COLO668 (cell line): ENCODE data around the gene ZSWIM5.
"Not testable (repeated sequence)": the region's sequence is repeated elsewhere in the genome, so short reads cannot be mapped to it uniquely, and the experiment has no call there.

Experiments used
- DNase-seq: peaks from one replicate; lab custom pipeline; 2025; ENCODE audit not compliant: unreplicated experiment; lab: John Stamatoyannopoulos, UW

Gene ZSWIM5

DNA sequence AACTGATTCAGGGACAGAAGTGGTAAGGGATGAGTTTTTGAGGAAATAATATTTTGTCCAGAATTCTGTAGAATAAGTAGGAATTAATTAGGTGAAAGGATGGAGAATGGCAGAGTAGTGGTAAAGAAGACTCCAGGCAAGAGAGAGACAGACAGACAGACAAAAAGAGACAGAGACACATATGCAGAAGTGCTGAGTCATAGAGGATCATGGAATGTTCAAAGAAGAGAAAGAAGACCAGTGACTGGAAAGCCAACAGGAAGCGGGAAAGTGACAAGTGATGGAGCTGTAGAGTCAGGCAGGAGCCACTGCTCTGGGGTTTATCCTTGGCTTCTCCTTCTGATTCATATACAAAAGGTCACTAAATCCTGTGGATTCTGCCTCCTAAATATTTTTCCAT is 108.5 kb downstream of the ZSWIM5 start:
- no peak for DNase-seq

DNA sequence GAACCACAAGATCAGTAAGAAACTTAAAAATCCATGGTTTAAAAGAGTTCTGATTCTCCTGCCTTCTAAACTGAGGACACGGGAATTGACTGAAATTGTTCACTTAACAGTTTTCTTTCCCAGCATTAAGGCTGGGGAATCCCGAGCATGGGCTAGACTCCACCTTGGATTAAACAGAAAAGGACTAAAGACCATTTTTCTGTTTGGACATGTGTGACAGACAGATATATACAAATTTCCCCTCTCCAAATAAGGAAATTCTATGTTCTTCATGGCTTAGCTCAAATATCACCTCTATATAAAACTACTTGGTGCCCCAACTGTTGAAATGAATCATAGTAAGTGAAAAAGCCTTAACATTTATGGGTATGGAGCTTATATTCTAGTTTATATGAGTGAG is 109.3 kb downstream of the ZSWIM5 start:
- no peak for DNase-seq

DNA sequence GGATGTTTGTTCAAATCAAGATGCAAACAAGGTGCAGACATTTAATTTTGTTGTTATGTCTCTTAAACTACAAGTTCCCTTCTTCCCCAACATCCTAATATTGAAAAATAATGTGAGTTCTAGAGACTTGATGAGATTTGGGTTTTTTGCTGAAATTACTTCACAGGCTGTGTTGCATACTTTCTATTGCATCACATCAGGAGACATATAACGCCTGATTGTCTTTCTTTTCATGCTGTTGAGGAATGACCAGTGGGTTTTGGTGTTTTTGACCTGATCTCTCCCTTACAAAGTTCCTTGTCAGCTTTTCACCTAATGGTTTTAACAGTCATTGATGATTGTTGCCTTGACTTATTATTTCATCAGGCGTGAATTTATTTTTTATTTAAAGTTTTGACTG is 111.0 kb downstream of the ZSWIM5 start:
- no peak for DNase-seq

DNA sequence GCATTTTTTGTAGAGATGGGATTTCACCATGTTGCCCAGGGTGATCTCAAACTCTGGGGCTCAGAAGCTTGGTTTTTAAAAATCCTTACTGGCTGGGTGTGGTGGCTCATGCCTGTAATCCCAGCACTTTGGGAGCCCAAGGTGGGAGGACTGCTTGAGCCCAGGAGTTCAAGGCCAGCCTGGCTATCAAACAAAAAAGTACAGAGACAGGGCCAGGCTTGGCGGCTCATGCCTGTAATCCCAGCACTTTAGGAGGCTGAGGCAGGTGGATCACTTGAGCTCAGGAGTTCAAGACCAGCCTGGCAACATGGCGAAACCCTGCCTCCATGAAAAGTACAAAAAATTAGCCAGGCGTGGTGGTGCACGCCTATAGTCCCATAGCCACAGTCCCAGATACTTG is 112.0 kb downstream of the ZSWIM5 start:
- DNase-seq: not testable (repeated sequence)

DNA sequence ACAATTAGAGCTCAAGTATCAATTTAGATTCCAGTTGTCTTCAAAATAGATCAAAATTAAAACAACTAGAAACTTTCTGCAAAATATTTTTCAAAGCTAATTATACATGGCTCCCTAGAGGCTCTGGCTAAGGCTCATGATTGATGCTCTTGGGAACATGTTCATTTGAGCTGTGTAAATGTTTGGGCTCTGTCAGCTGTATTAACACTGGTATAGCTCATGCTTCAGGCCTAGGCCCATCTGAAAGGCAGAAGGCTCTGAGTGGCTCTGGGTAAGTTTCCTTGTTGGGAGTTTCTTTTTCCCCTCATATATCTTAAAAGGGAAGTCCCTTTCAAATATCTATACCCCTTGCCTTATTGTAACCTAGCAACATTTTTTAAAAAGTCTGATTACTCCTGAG is 113.1 kb downstream of the ZSWIM5 start:
- DNase-seq: no peak

DNA sequence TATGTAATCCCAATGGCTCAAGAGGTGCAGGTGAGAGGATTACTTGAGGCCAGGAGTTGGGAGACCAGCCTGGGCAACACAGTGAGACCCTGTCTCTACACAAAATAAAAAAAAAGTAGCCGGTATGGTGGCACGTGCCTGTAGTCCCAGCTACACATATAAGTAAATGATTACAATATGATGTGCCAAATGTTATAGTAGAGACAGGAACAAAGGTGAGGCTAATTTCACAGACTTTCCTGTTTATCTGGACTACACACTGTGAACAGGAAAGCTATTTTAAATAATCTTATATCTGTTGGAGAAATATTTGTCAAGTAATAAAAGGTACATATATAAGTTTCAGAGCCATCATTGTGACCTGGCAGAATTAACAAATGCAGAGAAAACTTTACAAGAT is 116.7 kb downstream of the ZSWIM5 start:
- no peak for DNase-seq

DNA sequence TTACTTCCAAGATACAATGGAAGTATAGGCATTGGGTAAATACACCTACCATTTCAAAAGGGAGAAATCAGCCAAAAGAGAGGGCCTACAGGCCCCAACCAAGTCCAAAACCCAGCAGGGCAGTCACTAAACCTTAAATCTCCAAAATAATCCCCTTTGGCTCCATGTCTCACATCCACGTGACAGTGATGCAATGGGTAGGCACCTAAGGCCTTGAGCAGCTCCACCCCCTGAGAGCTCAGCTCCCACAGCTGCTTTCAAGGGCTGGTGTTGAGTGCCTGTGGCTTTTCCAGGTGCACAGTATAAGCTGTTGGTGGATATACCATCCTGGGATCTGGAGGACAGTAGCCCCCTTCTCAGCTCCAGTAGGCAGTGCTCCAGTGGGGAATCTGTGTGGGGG is 121.8 kb downstream of the ZSWIM5 start:
- DNase-seq: no peak

DNA sequence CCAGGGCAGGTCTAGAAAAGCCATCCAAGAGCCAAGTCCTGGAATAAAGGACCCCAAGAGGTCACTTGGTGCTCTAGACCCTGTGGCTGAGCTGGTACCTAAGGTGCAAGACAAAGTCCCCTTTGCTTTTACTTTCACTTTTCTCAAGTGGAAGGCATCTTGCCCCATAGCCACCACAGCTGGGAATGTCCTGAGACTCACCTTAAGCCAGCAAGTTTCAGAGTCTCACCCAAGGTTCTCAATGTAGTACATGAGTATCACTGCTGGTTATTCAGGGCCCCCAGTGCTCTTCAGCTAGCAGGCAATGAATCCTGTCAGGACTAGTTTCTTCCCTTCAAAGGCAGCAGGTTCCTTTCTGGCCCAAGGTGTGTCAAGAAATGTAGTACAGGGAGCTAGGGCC is 126.9 kb downstream of the ZSWIM5 start:
- DNase-seq: no peak

DNA sequence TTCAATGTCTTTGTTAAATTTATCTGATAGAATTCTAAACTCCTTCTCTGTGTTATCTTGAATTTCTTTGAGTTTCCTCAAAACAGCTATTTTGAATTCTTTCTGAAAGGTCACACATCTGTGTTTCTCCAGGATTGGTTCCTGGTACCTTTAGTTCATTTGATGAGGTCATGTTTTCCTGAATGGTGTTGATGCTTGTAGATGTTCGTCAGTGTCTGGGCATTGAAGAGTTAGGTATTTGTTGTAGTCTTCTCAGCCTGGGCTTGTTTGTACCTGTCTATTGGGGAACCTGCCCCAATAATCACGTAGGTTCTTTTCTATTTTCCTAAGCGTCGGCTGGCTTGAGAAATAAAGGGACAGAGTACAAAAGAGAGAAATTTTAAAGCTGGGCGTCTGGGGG is 129.4 kb downstream of the ZSWIM5 start:
- not testable (repeated sequence) for DNase-seq

DNA sequence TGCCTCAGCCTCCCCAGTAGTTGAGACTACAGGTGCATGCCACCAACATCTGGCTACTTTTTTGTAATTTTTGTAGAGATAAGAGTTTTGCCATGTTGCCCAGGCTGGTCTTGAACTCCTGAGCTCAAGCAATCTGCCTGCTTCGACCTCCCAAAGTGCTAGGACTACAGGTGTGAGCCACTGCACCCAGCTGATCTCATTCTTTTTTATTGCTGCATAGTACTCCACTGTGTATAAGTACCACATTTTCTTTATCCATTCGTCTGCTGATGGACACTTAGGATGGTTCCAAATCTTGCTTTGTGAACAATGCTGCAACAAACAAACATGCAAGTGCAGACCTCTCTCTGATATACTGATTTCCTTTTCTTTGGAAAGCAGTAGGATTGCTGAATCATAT is 134.8 kb downstream of the ZSWIM5 start:
- DNase-seq: no peak

DNA sequence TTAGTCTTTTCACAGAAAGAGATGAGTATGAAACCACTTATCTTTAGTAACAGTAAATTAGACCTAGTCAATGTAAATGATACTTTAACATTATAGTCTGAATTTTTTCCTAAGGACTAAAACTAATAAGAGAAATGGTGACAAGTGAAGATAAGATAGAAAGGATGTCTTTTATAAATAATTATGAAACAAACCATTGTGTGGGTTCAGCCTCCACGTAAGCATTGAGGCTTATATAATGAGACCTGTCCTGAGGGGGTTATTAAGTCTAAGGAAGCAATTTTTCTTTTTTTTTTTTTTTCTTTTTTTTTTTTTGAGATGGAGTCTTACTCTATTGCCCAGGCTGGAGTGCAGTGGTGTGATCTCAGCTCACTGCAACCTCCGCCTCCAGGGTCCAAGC is 138.6 kb downstream of the ZSWIM5 start:
- DNase-seq: no peak

DNA sequence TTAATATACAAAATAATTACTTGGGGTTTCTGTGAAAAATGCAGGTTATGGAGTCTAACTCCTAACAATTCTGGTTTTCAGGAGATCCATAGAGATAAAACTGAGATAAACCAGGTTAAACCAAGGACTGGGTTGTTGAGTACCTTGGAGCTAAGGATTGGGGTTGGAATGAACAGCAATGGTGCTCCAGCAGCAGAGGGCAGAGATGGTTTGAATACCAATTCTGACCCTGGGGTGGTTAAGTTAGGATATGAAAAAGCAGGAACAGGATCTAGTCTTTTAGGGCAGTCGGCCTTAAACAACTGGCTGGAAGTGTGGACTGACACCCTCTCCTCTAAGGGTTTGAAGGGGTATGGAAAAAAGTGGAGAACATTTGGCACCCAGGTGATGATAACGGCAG is 141.3 kb downstream of the ZSWIM5 start:
- no peak for DNase-seq

DNA sequence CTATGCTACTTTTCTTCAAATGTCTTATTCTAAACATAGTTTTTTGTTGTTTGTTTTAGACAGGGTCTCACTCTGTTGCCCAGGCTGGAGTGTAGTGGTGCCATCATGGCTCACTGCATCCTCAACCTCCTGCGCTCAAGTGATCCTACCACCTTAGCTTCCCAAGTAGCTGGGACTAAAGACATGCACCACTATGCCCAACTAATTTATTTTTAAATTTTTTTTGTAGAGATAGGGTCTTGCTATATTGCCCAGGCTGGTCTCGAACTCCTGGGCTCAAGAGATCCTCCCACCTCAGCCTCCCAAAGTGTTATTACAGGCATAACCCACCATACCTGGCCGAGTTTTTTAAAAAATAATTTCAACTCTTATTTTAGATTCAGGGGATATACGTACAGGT is 143.9 kb downstream of the ZSWIM5 start:
- DNase-seq: not testable (repeated sequence)

DNA sequence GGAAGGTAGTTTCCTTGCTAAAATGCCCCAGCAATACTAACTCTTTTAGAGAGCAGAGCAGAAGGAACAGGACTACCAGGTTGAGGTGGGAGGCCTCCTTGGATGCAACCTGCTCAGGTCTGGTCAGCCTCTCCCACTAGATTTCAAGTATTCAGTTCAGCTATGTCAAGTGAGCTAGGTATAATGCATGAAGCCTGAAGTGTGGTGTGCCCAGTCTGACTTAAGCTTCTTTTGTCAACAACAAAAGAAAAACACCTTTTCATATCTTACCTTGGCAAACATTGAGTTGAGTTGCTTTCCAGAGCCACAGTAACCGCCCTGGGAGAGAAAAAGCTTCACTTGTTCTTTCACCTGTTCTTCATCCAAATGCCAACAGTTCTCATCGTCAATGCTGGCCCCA is 146.6 kb downstream of the ZSWIM5 start:
- DNase-seq: no peak

DNA sequence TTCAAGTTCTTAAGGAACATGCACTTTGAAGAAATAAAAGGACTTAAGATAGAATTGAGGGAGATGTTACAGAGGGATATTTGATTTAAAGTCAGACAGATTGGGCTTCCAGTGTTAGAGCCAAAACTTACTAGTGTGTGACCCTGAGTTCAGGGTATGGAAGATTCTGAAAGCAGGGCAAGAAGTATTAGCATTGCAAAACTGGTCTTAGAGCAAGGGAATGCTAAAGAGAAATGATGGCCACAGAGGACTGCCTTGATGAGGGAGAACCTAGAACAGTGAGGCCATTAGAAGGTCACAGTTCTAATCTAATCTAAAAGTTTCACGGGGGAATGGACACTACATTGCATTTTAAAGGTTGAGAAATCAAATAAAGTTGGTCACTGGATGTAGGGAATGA is 148.9 kb downstream of the ZSWIM5 start:
- DNase-seq: no peak

DNA sequence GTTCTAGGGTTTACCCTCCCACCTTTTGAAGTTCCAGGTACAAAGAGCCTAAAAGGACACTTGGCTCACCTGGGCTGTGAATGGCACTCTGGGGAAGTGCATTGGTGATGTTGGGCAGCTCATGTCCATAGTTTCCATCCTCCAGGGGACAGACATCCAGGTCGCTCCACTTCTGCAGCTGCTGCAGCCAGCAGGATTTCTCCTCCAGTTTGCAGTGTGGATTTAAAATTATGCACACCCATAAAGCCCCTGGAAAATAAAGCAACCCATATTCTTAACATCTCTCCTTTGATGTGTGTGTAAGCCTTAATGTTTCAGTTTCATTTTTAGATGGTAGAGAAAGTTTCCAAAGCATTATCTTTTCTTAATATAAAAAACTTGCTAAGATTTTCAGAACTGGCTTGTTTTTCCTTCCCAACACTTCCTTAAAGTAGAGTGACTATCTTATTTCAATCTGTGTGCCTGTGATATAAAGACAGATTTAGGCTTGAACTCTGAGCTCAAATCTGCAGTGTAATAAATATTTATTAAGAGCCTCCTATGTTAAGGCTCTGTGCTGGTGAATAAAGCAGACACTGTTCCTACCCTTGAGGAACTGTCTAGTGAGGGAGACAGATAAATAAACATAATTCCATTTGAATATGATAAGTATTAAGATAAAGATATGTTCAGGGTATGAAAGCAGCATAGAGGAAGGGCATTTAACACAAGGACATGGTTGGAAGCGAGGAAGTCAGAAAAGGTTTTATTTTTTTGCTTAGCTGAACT is 155.2 kb downstream of the ZSWIM5 start:
- DNase-seq: no peak

DNA sequence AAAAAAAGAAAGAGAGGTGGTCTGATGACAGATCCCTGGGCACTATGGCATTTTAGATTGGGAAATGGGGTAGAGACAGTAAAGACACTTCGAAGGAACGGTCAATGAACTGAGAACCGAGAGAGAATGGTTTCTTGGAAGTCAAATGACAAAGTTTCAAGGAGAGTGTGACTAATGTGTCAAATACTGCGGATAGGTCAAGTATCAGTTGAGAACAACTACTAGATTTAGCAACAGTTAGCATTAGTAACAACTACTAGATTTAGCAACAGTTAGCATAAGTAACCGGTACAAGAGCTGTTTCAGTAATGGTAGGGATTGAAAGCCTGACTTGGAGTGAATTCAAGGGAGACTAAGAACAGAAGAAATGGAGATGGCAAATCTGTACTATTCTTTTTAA is 159.4 kb downstream of the ZSWIM5 start:
- no peak for DNase-seq

DNA sequence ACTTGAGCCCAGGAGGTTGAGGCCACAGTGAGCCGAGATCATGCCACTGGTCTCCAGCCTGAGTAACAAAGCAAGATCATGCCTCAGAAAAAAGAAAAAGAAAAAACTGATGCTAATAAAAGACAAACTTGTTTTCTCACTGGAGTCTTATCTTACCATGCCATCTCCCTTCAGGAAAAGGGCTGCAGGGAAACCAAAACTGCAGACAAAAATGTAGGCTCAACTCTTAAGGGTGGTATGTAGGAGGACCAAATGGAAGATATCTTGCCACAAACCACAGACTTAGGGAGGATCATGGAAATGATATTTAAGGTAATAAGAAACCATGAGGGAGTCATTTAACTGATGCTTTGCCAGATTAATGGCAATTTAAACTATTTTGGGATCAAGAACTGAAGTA is 161.5 kb downstream of the ZSWIM5 start:
- DNase-seq: no peak

DNA sequence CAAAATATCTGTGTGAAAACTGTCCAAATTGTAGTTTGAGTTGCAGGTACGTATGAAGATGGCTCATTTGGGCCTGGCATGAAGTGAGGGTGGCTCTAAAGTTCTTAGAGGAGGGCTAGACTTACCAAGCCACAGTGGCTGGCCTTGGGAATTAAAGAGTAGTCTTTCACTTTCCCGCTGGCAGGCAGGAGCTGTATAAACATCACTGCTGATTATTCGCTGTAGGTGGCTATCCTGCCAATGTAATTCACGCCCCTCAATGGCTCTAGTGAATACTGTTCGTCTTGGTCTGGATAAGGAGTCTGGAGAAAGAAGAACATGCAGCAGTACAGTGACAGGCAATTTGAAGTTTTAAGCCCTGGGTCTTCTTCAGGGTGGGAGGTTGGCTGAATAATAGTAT is 163.3 kb downstream of the ZSWIM5 start:
- DNase-seq: no peak

DNA sequence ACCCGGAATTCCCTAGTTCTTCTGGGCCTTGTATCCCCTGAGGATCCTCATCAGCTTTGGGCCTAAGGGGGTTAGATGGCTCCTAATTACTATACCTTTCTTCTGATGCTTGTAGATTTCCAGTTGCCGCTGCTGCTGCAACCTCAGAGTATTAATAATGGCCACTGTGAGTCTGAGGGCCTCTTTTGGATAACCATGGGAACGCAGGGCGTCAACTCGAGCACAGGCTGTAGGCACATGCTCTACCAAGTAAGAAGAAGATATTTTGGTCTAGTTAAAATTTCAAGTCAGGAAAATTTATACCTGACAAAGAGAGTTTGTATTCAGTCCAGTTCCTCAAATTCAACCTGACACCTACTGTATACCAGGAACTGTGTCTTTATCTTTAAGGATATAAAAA is 166.1 kb downstream of the ZSWIM5 start:
- no peak for DNase-seq

DNA sequence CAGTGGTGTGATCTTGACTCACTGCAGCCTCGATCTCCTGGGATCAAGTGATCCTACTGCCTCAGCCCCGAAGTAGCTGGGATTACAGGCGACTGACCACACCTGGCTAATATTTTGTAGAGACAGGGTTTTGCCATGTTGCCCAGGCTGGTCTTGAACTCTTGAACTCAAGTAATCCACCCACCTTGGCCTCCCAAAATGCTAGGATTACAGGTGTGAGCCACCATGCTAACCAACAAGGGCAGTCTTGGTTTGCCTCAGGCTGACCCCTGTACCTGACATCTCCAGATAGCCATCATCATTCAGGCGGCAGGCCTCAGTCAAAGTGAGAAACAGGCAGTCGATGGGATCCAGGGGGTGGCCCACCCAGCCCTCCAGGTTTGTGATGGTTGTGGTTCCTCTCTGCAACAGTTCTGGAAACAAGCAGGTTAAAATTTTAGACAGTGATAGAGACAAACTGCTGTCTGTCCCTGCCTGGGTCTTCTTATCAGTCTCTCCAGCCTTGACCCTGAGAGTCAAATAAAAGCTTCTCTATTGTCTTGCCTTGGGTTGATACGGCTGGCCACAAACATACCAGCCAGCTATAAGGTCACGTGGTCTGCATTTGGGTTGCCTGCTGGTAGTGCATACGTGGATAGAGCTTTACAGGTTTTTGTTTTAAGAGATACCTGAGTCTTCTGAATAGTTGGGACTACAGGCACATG is 167.6 kb downstream of the ZSWIM5 start:
- DNase-seq: no peak

DNA sequence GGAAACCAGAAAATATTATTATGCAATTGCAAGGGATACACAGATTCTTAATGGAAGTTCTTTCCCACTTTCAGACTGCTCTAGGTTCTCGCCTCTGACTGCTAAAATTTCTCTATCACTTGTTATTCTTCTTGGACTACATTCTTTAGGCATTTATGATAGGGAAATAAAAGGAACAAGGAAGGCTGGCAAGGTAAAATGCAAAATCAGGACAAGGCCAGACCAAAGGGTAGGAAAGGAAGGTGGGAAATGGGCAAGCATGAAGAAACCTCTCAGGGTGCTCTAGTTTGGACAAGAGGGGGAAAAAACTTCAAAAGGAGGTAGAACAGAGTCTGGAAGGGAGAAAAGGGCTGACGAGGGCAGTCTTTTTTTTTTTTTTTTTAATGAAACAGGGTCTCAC is 168.2 kb downstream of the ZSWIM5 start:
- no peak for DNase-seq

DNA sequence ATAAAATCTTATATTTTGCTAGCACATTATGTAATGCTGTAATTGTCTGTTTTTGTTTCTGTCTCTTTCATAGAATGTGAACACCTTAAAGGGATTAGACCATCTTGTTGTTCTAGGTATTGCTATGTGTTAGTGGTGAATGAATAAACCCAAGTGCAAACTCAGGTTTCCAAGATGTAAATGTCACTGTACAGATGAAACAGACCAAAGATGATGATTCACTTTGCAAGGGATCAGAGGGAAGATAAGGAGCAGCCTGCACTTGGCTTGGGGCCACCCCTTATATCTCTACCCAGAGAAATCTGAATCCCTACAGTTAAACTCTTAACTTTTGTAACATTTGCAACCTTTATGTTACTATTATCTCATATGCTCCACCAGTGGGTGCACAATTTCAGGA is 168.9 kb downstream of the ZSWIM5 start:
- DNase-seq: no peak
